ENCODE measurements around the gene ZNF385A. TPM values are rescaled to one million over a fixed set of nuclear protein-coding genes. Genes with fewer than 3 reads are reported as not detected.

ZNF385A gene
- total and polyA plus RNA-seq, 2 of the 13 experiments (the other 11 are each of a cell fraction or from before 2014, with no cell fraction given), result 0.44 to 0.67 TPM

DNA sequence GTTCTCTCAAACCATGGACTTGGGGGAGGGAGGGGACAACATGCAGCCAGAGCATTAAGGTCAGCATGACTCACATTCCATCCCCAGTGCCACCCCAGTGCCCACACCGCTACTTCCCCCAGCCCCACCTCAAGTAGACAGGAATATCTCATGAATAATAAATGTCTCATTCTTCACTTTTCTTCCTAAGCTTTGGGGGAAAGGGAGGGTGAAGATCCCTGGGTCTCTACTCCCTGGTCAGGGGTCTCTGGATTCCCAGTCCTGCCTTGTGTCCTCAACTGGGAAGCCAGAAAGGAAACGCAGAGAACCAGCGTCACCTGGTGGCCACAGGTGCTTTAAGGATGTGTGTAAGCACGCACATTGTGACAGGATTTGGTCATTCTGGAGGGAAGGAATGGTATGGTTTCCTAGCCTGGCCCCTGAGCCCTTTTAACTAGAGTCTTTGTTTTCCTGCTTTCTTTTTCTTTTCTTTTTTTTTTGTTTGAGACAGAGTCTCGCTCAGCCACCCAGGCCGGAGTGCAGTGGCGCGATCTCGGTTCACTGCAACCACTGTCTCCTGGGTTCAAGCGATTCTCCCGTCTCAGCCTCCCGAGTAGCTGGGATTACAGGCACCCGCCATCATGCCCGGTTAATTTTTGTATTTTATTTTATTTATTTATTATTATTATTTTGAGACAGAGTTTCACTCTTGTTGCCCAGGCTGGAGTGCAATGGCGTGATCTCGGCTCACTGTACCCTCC, 23.6 kb downstream of the ZNF385A start (continued):
- no peak for TF ChIP-seq THAP9 (CRISPR knock-in tag; IDR thresholded peaks at IDR 0.05; ENCODE audit: borderline replicate concordance)
- TF ChIP-seq ZNF674 (CRISPR knock-in tag; IDR thresholded peaks at IDR 0.05; ENCODE audit: low read depth), result no peak
- TF ChIP-seq, protein P1, sequence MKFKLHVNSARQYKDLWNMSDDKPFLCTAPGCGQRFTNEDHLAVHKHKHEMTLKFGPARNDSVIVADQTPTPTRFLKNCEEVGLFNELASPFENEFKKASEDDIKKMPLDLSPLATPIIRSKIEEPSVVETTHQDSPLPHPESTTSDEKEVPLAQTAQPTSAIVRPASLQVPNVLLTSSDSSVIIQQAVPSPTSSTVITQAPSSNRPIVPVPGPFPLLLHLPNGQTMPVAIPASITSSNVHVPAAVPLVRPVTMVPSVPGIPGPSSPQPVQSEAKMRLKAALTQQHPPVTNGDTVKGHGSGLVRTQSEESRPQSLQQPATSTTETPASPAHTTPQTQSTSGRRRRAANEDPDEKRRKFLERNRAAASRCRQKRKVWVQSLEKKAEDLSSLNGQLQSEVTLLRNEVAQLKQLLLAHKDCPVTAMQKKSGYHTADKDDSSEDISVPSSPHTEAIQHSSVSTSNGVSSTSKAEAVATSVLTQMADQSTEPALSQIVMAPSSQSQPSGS (CRISPR knock-in tag; IDR thresholded peaks at IDR 0.05), result no peak
- no peak for TF ChIP-seq BCL3 (CRISPR knock-in tag; IDR thresholded peaks at IDR 0.05)
- no peak for TF ChIP-seq ZNF160 (CRISPR knock-in tag; IDR thresholded peaks at IDR 0.05)
- TF ChIP-seq, protein P2, sequence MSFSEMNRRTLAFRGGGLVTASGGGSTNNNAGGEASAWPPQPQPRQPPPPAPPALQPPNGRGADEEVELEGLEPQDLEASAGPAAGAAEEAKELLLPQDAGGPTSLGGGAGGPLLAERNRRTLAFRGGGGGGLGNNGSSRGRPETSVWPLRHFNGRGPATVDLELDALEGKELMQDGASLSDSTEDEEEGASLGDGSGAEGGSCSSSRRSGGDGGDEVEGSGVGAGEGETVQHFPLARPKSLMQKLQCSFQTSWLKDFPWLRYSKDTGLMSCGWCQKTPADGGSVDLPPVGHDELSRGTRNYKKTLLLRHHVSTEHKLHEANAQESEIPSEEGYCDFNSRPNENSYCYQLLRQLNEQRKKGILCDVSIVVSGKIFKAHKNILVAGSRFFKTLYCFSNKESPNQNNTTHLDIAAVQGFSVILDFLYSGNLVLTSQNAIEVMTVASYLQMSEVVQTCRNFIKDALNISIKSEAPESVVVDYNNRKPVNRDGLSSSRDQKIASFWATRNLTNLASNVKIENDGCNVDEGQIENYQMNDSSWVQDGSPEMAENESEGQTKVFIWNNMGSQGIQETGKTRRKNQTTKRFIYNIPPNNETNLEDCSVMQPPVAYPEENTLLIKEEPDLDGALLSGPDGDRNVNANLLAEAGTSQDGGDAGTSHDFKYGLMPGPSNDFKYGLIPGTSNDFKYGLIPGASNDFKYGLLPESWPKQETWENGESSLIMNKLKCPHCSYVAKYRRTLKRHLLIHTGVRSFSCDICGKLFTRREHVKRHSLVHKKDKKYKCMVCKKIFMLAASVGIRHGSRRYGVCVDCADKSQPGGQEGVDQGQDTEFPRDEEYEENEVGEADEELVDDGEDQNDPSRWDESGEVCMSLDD (CRISPR knock-in tag; IDR thresholded peaks at IDR 0.05; ENCODE audit: borderline replicate concordance), result no peak
- no peak for TF ChIP-seq MXI1 (IDR thresholded peaks at IDR 0.05; ENCODE audit: borderline replicate concordance, low read depth, low read length)
- TF ChIP-seq KDM6A (CRISPR knock-in tag; IDR thresholded peaks at IDR 0.05; ENCODE audit: low read depth), result no peak
- no peak for TF ChIP-seq NFYC (CRISPR knock-in tag; IDR thresholded peaks at IDR 0.05)
- no peak for TF ChIP-seq THYN1 (CRISPR knock-in tag; IDR thresholded peaks at IDR 0.05; ENCODE audit: borderline replicate concordance, low read depth)
- no peak for TF ChIP-seq ZNF430 (CRISPR knock-in tag; IDR thresholded peaks at IDR 0.05)
- no peak for TF ChIP-seq GTF3A (CRISPR knock-in tag; conservative IDR thresholded peaks at IDR 0.05)
- TF ChIP-seq RCOR2 (CRISPR knock-in tag; IDR thresholded peaks at IDR 0.05), result no peak
- no peak for TF ChIP-seq MATR3 (CRISPR knock-in tag; IDR thresholded peaks at IDR 0.05)
- TF ChIP-seq ZBTB4 (CRISPR knock-in tag; IDR thresholded peaks at IDR 0.05; ENCODE audit: borderline replicate concordance), result no peak
- no peak for TF ChIP-seq NCOA5 (CRISPR knock-in tag; IDR thresholded peaks at IDR 0.05)
- TF ChIP-seq HHEX (CRISPR knock-in tag; IDR thresholded peaks at IDR 0.05), result no peak
- no peak for TF ChIP-seq ZKSCAN5 (CRISPR knock-in tag; IDR thresholded peaks at IDR 0.05)
- TF ChIP-seq RAD51 (IDR thresholded peaks at IDR 0.05; ENCODE audit: borderline replicate concordance), result no peak

Measured in HepG2 (cell line).